EL (cell line): ENCODE results near the gene TMTC4.
"Not testable (repeated sequence)": the region's sequence is repeated elsewhere in the genome, so short reads cannot be mapped to it uniquely, and the experiment has no call there.

Experiments
- DNase-seq: peaks from one replicate; pipeline ENCODE4 v3.0.0-alpha.2; 2016

TMTC4 gene

DNA sequence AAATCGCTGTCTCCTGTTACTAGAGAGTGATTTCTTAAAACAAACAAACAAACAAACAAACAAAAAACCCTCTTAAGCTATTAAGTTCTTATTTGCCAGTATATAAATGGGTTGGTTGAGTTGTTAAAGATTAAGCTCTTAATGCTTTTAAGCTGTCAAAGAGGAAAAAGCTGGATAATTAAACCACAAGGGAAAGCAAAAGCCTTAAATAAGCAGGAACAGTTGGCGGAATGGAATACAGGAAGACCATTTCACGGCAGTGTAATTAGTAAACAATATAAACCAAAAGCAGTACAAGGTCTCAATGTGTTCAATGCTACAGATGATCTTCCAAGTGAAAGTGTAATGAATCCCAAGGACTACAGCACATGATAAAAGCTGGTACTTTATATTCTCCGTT is 53.8 kb downstream of the TMTC4 start:
- DNase-seq = no peak

DNA sequence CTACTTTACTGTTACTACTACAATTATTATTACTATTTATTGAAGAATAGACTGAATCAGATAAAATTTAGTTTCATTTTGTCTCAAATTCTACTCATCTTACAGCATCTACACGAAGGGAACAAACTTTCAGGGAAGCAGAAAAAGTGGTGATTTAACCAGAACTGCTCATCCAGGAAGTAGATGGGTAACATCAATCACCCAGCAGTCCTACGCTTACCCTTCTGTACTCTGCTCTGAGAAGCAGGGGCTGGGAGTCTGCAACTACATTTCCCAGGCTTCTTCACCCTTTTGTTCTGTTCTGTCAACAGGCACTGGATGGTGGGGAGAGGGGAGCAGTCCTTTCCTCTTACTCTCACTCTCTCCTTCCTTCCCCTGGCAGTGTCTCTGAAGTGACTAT is 54.7 kb downstream of the TMTC4 start:
- no peak for DNase-seq

DNA sequence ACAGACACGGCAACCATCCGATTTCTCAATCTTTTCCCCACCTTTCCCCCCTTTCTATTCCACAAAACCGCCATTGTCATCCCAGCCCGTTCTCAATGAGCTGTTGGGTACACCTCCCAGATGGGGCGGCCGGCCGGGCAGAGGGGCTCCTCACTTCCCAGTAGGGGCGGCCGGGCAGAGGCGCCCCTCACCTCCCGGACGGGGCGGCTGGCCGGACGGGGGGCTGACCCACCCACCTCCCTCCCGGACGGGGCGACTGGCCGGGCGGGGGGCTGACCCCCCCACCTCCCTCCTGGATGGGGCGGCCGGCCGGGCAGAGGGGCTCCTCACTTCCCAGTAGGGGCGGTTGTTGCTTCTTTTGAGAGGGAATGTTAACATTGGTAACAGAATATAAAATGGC is 55.7 kb downstream of the TMTC4 start:
- not testable (repeated sequence) for DNase-seq

DNA sequence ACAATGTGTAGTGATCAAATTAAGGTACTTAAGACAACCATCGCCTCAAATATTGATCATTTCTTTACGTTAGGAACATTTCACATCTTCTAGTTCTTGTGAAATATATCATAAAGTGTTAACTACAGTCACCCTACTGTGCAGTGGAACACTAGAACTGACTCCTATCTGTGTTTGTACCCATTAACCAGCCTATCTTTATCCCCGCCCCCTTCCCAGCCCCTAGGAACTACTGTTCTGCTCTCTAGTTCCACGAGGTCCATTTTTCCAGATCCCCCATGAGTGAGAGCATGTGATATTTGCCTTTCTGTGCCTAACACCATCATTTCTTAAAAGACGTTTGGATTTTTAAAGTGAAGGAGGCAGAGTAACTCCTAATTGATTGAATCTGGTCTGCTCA is 61.6 kb downstream of the TMTC4 start:
- no peak for DNase-seq

DNA sequence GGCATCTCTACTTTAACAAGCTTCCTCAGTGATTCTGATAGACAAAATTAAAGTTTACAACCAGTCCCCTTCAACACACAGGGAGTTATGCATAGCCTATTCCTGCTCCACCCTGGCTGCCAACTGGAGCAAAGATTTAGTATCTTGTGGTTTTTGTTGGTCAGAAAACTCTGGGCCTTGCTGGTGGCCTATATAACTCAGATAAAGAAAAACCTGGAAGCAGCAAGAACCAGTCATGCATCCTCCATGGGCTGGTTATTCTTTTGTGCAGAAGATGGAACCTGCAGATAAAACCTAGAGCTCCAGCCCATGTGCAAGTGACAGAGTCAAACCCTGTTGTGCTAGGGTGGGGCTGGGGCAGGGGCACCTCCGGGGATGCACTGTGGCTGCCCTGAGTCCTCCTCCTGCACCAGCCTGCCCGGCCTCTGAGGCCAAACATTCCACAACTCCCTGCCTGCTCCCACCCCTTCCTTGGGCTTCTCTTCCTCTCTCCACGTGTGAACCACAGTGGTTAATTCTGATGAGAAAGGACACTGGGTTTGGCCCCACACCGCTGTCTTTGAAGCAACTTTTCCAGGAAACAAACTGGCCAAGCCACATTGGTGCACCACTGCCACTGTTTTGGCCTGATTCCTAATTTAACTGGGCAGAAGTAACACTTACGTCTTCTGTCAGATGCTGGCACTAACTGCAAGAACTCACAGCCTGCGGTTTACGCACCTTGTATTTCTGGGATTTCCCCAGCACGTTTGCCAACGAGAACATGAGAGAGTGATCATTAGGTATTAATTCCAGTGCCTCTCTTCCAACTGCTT is 62.7 kb downstream of the TMTC4 start:
- no peak for DNase-seq

DNA sequence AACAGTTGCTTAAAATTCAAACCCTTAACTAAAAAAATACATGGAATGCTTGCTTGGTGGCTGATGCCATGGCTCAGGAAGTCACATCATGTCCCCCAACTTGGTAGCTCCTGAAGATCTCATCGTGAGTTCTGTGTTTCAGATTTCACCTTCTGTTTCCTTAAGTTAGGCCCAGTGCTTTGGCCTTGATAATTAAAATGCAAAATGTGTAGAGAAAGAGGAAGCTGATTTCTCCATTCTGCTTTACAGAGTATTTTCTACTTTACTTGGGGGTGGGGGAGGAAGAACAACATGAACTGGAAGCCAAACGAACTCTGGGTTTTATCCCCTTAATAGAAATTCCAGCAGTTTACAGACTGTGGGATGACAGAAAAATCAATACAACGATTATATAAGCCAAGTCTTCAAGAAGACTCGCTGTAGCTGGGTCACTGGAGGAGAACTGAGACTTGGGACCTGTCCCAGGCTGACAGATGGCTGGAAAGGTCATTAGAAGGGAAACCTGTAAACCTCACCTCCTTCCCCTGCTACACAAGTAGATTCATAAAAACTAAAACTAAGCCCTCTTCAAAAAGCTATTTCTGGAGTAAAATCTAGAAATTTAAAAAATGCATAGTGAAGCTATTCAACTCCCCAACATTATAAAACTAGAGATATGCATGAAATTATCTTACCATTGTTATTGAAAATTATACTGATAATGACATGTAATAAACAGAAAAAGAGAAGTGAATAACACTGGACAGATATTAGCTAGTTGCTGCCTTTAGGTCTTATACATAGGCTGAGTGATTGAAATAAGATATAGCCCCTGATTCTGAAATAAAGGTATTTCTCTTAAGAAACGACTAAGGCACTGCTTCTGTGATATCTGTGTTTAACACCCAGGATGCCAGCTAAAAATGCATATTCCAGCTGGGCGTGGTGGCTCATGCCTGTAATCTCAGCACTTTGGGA is 63.9 kb downstream of the TMTC4 start:
- DNase-seq = no peak

DNA sequence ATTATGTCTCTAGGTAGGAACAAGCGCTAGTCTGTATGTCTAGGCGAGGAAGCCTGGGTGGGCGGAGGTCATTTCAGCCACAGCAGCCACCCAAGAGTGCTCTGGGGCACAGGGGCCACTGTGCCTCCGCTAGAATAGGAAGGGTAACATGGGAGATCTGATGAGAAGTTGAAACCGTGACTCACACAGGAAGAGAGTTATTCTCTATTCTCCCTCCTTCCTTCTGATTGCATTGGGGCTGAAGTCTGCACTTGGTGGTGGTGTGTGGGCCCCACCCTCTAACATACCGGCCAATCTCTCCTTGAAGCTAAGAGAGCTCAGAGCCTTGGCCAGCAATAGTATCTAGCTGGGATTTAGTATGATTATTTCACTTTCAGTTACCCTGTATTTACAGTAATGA is 65.7 kb downstream of the TMTC4 start:
- no peak for DNase-seq

DNA sequence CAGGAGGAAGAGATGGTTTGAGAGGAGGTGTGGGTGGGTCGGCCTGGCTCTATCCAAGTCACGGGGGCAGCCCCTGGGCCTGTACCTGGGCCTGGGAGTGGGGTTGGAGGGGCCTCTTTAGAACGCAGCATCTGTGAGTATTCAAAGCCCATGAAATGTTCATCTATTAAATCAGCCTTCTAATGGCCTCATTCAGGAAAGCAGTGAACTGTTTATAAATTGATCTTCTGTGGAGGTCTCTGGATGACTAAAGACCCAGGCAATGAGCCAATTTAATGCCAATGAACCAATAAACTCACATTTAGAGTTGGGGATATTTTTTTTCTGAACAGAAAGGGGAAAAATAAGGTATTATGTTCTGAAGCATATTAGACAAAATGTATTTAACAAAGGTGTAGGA is 66.1 kb downstream of the TMTC4 start:
- no peak for DNase-seq

DNA sequence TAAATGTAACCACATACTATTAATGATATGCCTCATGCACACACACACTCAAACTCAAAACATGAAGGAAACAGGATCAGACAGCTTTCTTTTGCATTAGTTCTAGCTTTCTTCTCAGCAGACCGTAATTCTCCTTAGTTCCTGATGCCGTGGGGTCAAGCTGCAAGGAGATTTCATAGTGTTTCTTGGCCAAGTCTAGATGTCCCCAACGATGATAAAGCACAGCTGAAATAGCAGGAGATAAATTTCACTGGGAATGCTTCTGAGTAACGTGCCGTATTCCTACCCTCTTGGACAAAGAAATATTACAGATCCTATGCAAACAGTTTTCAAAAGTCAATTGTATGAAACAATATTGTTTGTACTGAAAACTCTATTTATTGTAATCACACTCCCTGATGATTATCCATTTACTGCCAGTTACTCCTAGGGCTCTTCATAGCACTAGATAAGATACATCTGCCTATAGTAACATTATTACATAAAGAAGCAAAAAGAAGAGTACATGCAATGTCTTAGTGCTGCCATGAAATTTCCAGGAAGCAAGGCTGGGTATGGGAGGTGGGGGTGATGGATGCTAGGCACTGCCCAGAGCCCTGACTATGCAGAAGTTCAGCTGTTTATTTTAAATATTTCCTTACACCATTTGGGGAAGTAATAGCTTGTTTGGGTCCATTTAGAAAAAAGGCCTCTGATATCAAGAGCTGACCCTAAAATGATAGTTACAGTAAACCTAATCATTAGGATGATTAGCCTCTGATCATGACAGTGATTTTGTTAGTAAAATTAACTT is 69.5 kb downstream of the TMTC4 start:
- no peak for DNase-seq

DNA sequence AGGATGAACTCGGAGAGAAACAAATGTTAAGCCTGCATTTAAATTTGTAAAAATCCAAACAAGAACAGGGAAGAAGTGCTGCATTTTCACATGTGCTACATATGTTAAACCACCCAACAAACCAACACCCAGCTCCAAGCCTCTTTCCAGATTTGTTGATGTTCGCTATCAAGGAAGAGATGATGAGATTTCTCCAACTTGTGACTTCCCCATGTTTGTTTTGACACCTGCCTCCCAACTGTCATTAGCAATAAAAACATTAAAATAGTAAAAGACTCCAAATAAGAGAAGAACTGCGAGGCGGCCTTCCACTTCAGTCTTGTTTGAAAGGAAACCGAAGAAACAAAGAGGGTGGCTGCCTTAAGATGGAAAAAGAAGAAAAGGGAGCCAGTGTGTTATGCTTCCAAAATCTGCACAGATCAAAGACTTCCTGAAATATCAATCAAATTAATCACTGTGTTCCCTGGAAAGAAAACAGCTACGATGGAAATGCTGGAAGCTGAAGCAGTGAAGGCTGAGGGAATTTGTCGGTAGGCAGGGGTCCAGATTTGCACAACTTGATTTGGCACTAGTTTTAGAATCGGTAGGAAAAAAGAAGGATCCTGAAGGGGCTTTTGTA is 72.0 kb downstream of the TMTC4 start:
- no peak for DNase-seq

DNA sequence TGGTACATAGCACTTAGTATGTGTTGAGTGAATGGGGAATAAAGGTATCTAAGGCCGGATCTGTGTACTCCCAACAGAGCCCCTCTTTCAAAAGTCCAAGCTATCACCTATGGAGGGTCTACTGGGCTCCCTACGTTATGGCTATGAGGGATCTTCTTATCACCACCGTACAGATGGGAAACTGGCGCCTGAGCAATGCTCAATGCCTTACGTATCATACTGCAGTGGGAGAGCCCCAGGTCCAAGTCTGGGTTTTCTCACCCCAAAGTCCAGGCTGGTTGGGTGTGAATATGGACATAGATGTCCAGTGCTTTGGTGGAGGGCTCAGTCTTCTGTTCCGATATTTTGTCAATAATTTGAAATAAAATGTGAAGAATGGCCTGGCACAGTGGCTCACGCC is 72.9 kb downstream of the TMTC4 start:
- no peak for DNase-seq

DNA sequence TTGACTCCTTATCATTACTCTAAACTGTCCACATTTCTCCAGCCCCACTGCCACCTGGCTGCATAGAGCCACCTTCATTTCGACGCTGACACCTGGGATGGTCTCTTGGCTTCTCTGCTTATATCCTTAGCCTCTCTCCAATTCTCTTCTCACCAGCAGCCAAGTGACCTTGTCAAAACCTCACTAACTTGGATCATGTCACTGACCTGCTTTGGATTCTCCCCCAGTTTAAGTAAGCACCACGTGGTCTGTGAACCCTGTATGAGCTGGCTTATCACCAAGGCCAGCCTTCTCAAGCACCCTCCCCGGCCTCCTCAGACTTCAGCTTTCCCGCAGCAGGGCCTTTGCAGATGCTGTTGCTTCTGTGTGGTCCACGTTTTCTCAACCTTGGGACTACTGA is 73.7 kb downstream of the TMTC4 start:
- no peak for DNase-seq

DNA sequence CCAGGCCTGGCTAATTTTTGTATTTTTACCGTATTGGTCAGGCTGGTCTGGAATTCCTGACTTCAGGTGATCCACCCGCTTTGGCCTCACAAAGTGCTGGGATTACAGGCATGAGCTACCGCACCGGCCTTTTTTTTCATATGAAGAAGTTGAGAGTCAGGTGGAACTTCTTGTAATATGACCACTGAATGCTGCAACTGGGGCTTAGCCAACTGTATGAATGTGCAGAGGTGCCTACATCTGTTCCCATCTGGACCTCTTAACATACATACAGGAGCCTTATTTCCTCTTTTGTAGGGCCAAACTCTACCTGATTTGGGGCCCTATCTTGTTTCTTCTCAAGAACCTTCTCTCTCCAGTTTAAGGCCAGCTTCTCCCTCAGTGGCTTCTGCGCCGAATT is 74.1 kb downstream of the TMTC4 start:
- no peak for DNase-seq

DNA sequence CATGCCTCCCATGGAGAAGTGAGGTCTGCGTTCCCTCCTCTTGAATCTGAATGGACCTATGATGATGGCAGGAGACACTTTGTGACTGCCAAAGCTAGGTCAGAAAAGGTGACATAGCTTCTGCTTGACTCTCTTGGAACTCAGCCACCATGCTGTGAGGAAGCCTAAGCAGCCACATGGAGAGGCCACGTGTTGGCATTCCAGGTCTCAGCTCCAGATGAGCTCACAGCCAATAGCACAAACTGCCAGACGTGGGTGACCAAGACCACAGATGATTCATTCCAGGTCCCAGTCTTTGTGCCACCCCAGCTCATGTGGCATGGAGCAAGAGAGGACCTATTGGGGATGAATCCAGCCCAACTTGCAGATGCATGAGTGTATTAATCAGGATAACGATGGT is 77.3 kb downstream of the TMTC4 start:
- DNase-seq = peak; percentile 42

DNA sequence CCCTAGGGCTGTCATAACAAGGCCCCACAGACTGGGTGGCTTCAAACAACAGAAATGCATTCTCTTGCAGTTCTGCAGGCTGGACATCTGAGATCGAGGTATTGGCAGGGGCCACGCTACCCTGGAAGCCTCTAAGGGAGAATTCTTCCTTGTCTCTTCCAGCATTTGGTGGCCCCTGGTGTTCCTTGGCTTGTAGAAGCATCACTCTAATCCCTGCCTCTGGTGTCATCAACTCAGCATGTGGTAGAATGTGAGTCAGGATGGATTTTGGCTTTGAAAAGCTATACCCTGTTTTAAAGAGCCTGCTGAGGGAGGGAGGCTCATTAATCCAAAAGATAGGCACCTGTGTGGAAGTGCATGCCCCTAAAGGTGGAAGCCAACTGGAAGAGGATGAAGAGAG is 78.1 kb downstream of the TMTC4 start:
- no peak for DNase-seq

DNA sequence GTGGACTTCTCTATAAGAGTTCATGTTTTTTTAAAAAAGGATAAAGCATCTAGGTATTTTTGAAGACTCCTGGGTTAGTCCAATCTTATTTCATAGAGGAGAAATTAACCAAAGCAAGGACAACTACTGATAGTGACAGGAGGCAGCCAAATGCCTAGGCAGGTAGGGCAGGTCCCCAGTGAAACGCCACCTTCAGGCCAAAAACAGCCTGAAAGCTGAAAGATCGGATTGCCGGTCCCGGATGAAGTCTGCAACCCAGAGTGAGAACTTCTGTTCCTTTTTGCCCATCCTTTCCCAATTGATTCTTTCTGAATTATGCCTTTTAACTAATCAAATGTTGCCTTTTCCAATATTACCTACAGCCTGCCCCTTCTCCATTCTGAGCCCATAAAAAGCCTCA is 79.9 kb downstream of the TMTC4 start:
- DNase-seq = no peak

DNA sequence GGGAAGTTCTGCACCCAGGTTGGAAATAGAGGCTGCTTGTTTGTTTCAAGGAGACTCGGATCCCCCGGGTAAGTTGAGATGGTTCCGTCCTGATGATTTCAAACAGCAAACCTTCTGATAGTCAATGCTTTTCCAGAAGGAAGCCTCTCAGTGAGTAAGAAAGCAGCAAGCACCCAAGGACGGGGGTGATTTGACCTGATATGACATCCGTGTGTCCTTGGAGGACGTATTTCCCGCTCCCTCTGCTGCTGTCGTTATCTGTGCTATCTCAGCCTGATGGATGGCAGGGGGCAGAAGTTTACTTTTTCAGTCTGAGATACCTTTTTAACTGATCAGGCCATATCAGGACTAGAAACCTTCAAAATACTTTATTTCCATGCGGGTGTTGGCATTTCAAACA is 80.3 kb downstream of the TMTC4 start:
- DNase-seq = no peak

DNA sequence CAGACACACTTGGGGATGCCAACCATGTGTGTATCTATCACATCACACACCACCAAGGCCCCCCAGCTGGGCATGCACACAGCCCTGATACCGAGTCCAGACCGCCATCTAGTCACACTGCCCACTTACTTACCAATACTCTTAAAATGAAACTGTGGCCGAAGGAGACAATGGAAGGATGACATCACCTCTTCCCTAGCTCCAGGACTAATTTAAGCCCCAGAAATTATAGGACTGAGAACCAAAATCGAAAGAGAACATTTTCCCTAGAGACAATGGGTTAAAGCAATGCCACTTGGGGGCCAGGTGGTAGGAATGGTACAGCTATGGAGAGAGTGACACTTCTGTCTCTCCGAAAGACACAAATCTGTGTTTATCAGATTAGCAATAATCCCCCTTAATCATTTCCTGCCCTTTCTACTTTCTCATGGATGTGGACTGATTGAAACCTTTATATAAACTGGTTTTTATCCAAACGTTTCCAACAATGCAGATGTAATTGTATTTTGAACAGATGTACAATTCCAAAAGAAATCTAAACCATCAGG is 85.3 kb downstream of the TMTC4 start:
- DNase-seq = no peak

DNA sequence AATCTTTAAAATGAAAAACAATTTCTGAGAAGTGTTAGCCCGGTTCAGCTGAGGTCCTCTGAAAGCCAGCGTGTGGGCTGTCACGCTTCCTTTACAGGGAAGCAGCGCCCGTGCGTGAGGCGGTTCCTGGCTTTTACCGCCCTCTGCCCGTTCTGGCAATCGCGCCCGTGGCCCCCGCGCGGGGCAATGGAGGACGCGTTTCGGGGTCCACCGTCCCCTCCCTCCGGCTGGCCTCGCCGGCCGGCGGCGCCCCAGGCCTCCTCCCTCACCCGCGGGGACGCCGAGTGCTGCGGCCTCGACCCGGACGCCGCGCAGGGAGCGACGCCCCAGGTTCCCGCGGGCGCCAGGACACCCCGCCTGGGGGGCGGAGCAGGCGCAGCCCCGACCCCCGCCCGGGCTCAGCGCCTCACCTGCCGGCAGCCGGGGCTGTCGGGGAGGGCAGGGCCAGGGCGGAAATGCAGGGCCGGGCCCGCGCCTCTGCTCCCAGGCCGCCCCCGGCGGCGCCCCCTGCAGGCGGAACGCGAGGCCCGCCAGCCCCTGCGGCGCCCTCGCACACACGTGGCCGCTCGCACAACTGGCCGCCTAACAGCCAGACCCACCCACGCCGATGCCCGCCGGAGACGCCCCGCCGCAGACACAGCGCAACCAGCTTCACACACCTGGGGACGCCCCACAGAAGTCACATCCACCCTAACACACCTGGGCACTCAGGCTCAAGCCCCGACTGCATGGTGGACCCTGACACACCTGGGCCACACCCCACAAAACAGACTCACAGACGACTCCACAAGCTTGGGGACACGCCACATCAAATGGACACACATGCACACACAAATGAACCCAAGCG is 86.0 kb downstream of the TMTC4 start, which contains the start of gene GGACT:
Gene GGACT, minus strand, starts transcription at position 459 of the 847 bp plus-strand sequence. CDS start 56,198 bp downstream, outside the sequence.
- peak; percentile 54 for DNase-seq

DNA sequence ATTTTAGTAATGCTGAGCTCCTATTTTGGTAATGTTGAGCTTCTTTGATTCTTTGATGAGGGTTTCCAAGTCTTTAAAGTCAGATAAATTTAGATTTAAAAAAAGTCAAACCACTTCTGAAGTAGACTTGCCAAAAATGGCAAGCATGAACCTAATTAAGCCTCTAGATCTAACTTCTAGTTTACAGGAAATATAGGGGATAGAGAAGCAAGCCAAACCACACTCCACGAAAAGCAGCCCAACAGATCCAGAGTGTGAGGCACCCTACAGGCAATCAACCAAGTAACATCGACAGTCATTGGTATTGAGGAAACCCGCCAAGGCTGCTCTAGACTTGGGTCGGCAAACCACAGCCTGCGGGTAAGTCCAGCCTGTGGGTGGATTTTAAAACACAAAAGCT is 89.7 kb downstream of the TMTC4 start:
- DNase-seq = no peak

DNA sequence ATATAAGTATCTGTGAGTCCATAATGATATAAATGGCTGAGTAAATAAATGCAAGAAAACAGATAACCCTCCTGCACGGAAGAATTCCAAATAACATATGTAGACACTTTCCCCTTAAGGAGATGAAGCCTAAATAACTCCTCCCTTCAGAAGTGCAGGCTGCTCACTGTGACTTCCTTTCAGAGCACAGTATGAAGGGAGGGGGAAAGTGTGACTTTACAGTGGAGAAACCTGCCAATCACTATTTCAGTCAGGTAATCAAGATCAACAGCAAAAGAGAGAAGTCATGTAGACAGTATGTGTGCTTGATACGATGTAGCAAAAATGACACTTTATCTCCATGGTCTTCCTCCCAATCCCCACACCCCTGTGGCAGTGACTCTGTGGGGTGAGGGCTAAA is 93.1 kb downstream of the TMTC4 start:
- no peak for DNase-seq
